ENCODE results near the gene GDF10.

DNA sequence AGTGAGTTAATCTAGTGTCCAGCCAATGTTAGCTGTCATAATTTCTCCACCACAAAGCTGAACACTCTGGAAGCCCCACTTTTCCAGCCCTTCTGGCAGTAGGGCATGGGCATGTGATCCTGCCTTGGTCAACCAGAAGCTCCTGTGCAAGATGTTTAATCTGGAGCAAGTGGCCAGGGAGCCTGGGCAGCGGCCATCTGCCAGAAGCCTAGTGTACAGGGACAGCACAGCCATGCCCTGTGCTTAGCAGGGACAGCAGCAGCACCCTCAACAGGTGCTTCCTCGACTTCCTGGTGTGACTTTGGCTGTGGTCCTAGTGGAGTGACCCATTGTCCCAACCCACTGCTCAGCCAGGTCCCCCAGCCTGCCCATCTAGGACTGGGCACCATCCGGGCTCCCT is 58.5 kb downstream of the GDF10 start:
- TF ChIP-seq, protein P1, sequence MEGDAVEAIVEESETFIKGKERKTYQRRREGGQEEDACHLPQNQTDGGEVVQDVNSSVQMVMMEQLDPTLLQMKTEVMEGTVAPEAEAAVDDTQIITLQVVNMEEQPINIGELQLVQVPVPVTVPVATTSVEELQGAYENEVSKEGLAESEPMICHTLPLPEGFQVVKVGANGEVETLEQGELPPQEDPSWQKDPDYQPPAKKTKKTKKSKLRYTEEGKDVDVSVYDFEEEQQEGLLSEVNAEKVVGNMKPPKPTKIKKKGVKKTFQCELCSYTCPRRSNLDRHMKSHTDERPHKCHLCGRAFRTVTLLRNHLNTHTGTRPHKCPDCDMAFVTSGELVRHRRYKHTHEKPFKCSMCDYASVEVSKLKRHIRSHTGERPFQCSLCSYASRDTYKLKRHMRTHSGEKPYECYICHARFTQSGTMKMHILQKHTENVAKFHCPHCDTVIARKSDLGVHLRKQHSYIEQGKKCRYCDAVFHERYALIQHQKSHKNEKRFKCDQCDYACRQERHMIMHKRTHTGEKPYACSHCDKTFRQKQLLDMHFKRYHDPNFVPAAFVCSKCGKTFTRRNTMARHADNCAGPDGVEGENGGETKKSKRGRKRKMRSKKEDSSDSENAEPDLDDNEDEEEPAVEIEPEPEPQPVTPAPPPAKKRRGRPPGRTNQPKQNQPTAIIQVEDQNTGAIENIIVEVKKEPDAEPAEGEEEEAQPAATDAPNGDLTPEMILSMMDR (IDR thresholded peaks at IDR 0.05) = no peak
- TF ChIP-seq POLR2A (IDR thresholded peaks at IDR 0.05) = no peak

All from esophagus squamous epithelium (tissue), 4 donors.